ENCODE data around the gene CCDC97.
"Not testable (repeated sequence)": the region's sequence is repeated elsewhere in the genome, so short reads cannot be mapped to it uniquely, and the experiment has no call there.

- not testable (repeated sequence) for TF ChIP-seq POLR2A (IDR thresholded peaks at IDR 0.05; ENCODE audit: low read length); GATA1 (IDR thresholded peaks at IDR 0.05; ENCODE audit: low read depth, low read length)
Observed at GRCh38 chr19:41346916-41347315, 36.9 kb downstream of the CCDC97 start.

Data from erythroblast (primary cell).